Liver (tissue), 2 donors: Measurements from ENCODE around the gene CFHR2.
"Not testable (repeated sequence)": the region's sequence is repeated elsewhere in the genome, so short reads cannot be mapped to it uniquely, and the experiment has no call there.

Experiments
- CTCF ChIP-seq: fragments of 150-350 bp; IDR thresholded peaks from 2 replicates; pipeline ENCODE4 v1.5.1; 2017; ENCODE audit warnings: improper control_type of control experiment, low read depth, low read length; ENCODE audit not compliant: missing input control
- YY1 ChIP-seq: IDR thresholded peaks from 2 replicates; pipeline ENCODE4 v1.6.1; 2016; ENCODE audit warnings: antibody characterized with exemption, mild to moderate bottlenecking
- donor health status: healthy.

- TF ChIP-seq CTCF, YY1: not testable (repeated sequence)
Measured at GRCh38 chr1:196943568-196943967, at the start of gene CFHR2.
